ENCODE data around the gene DNM1L. TPM values are rescaled to one million over a fixed set of nuclear protein-coding genes. Genes with fewer than 3 reads are reported as not detected.
"Not testable (repeated sequence)": the region's sequence is repeated elsewhere in the genome, so short reads cannot be mapped to it uniquely, and the experiment has no call there.

DNM1L gene
- total RNA-seq, 2 experiments from 2014 or later, result 59.0 to 62.5 TPM

DNA sequence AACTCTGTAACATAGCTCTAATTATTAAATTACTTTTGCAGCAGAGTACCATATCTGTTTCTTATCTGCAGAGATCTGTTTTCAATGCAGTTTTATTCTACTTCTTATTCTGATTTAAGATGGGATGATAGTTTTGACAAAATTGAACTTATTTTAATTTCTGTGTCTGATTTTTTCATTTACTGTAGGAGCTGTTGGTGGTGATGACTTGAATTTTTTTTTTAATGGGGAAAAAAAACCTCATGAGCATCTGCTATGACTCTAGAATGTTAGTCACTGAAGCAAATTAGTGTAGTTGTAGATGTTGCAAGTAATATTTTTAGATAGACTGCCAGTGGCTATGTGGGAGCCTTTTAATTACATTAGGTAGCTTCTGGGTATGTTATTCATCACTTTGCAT, 23.4 kb downstream of the DNM1L start:
- Mint-ChIP-seq H3K27ac (no peak overlapping the region), H3K4me3 (no peak overlapping the region), H3K9me3 (no peaks in the 10 kb centered on the region), H3K27me3 (no peaks in the 10 kb centered on the region), H3K4me1 (ENCODE audit: low read depth) (peaks cover 7% of the 10 kb centered on the region), H3K36me3 (peaks cover 4% of the 10 kb centered on the region)
- POLR2A ChIA-PET, result no interaction called here
- CTCF ChIA-PET, result interaction anchor here (1.5 kb wide), 1 partner anchor 1049 kb away, joined by 4 read pairs; no protein-coding TSS in a partner anchor
- intact Hi-C loops (cut with micrococcal nuclease), result no loop called here
- DNase-seq, result no peak

DNA sequence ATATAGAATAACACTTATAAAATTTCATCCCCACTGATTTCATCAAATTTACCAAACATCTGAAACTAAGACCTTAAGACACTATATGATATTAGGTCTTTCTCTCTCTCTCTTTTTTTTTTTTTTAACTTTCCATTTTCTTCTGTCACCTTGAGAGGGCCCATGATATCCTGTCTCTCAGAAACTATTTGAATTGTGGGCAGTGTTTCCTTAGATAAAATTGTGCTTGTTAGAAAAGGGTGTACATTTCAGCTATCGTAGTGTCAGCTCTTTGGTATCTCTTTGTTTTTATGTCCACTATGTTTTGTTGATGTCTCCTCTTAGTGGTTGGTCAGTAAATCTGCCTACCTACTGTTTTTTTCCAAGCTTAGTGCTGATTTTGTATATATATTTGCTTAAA, 23.8 kb downstream of the DNM1L start:
- H3K4me1 Mint-ChIP-seq (ENCODE audit: low read depth), result peaks cover 6% of the 10 kb centered on the region
- no peaks in the 10 kb centered on the region for H3K9me3 Mint-ChIP-seq
- no peak for DNase-seq
- H3K36me3 Mint-ChIP-seq, result peaks cover 4% of the 10 kb centered on the region
- intact Hi-C loops (cut with micrococcal nuclease), result no loop called here
- H3K27me3 Mint-ChIP-seq, result no peaks in the 10 kb centered on the region
- no peak overlapping the region for H3K27ac Mint-ChIP-seq
- H3K4me3 Mint-ChIP-seq, result no peak overlapping the region
- ChIA-PET POLR2A (no interaction called here), CTCF (interaction anchor here (1.5 kb wide), 1 partner anchor 1050 kb away, joined by 4 read pairs; no protein-coding TSS in a partner anchor)

DNA sequence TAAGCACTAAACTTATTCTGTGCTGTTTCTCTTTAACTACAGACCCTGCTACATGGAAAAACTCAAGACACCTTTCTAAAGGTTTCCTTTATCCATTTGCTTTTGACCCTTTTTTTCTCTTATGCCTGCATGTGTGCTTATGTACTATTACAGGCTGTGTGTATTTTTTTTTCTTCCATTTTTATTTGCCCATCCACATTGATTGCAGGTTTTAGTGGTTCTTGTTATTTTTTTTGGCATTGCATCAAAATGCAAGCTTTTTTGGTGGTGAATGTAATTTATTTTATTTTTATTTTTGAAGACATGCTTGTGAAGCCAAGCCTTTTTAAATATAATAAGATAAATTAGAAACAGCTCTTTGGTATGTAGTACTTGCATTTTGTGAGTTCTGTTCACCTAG, 26.7 kb downstream of the DNM1L start:
- DNase-seq, result no peak
- Mint-ChIP-seq H3K27me3 (no peaks in the 10 kb centered on the region), H3K36me3 (peaks cover 6% of the 10 kb centered on the region), H3K4me1 (ENCODE audit: low read depth) (peaks cover 6% of the 10 kb centered on the region), H3K4me3 (no peak overlapping the region), H3K27ac (no peak overlapping the region), H3K9me3 (no peaks in the 10 kb centered on the region)
- POLR2A ChIA-PET, result no interaction called here
- intact Hi-C loops (cut with micrococcal nuclease), result no loop called here
- CTCF ChIA-PET, result no interaction called here

DNA sequence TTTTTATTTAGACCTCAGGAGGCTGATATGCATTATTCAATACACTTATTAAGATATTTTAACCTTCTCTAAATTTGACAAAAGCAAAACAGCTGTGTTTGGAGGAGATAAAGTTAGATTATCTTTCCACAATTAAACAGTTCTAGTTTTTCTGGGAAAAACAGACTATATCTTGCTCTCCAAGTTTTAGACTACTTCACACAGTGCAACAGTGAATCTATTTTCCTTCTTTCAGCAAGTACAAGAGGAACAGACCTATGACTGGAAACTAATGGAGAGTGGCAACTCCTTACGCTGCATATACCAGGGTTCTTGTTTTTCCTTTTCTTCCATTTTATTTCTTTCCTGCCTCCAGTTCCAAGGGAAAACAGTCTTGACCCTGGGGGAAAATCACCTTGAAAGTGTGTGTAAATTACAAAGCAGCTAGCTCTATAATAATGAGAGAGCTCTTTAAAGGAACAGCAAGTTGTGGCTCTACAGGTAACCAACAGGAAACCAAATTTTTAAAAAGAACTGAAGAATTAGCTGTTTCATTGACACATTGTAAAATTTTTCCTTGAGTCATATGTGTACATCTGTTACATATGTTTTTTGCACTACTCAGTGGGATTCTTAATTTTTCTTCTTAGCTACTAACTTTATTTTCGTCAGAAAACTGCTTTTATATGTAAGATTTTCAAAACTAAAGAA, 27.4 kb downstream of the DNM1L start:
- Mint-ChIP-seq H3K36me3 (peaks cover 8% of the 10 kb centered on the region), H3K27ac (no peak overlapping the region), H3K9me3 (no peaks in the 10 kb centered on the region), H3K4me1 (ENCODE audit: low read depth) (peaks cover 6% of the 10 kb centered on the region), H3K4me3 (no peak overlapping the region), H3K27me3 (no peaks in the 10 kb centered on the region)
- no peak for DNase-seq
- CTCF ChIA-PET, result interaction anchor here (0.7 kb wide), 1 partner anchor 243 kb away, joined by 3 read pairs; no protein-coding TSS in a partner anchor
- POLR2A ChIA-PET, result no interaction called here
- intact Hi-C loops (cut with micrococcal nuclease), result no loop called here

DNA sequence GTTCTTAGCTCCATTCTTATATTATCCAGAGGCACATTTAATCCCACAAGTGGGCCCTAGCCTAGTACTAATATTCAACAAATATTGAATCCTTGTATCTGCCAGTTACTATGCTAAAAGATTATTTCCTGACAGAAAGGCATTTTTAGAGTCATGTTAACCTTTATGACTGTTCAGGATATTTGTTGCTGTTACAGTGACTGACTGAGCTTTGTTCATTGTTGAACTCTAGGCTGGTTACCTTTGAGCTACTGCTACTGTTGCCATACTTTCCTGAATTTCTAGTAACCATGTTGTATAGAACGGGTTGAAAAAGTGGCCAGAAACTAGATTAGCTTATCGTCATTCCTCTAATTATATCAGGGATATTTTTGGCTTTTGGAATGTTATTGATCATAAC, 29.8 kb downstream of the DNM1L start:
- Mint-ChIP-seq H3K4me1 (ENCODE audit: low read depth) (peaks cover 6% of the 10 kb centered on the region), H3K36me3 (peaks cover 13% of the 10 kb centered on the region), H3K27me3 (no peaks in the 10 kb centered on the region), H3K9me3 (no peaks in the 10 kb centered on the region), H3K27ac (no peak overlapping the region), H3K4me3 (no peak overlapping the region)
- POLR2A ChIA-PET, result no interaction called here
- intact Hi-C loops (cut with micrococcal nuclease), result no loop called here
- CTCF ChIA-PET, result no interaction called here
- no peak for DNase-seq

DNA sequence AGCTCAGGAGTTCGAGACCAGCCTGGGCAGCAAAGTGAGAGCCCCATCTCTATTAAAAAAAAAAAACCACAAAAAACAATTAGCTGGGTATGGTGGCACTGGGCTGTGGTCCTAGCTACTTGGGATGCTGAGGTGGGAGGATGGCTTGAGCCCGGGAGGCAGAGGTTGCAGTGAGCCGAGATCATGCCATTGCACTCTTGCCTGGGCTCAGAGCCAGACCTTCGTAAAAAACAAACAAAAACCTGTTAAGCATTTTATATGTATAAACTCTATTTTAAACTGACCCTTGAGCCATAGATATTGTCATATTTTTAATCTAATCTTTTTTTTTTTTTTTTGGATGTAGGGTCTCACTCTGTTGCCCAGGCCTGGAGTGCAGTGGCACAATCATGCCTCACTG, 35.7 kb downstream of the DNM1L start:
- CTCF ChIA-PET, result no interaction called here
- POLR2A ChIA-PET, result no interaction called here
- Mint-ChIP-seq H3K27me3 (no peaks in the 10 kb centered on the region), H3K9me3 (no peaks in the 10 kb centered on the region), H3K4me3 (no peak overlapping the region), H3K27ac (no peak overlapping the region), H3K36me3 (peaks cover 18% of the 10 kb centered on the region), H3K4me1 (ENCODE audit: low read depth) (peaks cover 3% of the 10 kb centered on the region)
- intact Hi-C loops (cut with micrococcal nuclease), result no loop called here
- no peak for DNase-seq

DNA sequence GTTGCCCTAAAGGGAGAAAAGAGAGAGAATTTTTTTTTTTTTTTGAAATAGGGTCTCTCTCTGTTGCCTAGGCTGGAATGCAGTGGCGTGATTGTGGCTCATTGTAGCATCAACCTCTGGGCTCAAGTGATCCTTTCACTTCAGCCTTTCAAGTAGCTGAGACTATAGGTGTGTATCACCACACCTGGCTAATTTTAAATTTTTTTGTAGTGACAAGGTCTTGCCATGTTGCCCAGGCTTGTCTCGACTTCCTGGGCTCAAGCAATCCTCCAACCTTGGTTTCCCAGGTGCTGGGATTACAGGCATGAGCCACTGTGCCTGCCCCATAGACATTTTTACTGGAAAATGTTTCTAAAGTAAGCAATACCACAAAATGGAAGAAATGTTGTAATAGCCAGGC, 39.8 kb downstream of the DNM1L start:
- DNase-seq, result no peak
- H3K4me3 Mint-ChIP-seq, result no peak overlapping the region
- H3K27me3 Mint-ChIP-seq, result no peaks in the 10 kb centered on the region
- peaks cover 15% of the 10 kb centered on the region for H3K36me3 Mint-ChIP-seq
- intact Hi-C loops (cut with micrococcal nuclease), result no loop called here
- peaks cover 3% of the 10 kb centered on the region for H3K4me1 Mint-ChIP-seq (ENCODE audit: low read depth)
- ChIA-PET CTCF (interaction anchor here (2.4 kb wide), 1 partner anchor 36 kb away, joined by 6 read pairs; the partner anchor contains the start of gene YARS2), POLR2A (no interaction called here)
- no peaks in the 10 kb centered on the region for H3K9me3 Mint-ChIP-seq
- no peak overlapping the region for H3K27ac Mint-ChIP-seq

DNA sequence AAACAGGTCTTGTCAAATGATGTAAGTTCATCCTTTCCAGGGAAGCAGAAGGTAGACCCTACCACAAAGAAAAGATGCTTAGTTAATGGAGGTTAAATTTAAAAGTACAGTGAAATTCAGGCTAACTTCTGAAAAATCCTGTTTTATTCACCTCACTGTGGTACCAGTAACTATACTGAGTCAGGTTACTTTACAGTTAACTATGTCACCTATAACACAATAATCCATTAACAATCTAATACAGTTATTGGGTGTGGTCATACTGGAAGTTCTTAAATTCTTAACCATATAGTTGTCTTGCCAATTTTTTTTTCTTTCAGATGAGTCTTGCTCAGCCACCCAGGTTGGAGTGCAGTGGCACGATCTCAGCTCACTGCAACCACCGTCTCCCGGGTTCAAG, 46.2 kb downstream of the DNM1L start:
- CTCF ChIA-PET, result interaction anchor here (1.3 kb wide), 1 partner anchor 29 kb away, joined by 3 read pairs; no protein-coding TSS in a partner anchor
- H3K4me3 Mint-ChIP-seq; POLR2A ChIA-PET; H3K9me3 Mint-ChIP-seq; H3K27ac Mint-ChIP-seq; H3K4me1 Mint-ChIP-seq (ENCODE audit: low read depth); DNase-seq; H3K27me3 Mint-ChIP-seq; intact Hi-C loops (cut with micrococcal nuclease): not testable (repeated sequence)
- peaks cover 25% of the 10 kb centered on the region for H3K36me3 Mint-ChIP-seq

DNA sequence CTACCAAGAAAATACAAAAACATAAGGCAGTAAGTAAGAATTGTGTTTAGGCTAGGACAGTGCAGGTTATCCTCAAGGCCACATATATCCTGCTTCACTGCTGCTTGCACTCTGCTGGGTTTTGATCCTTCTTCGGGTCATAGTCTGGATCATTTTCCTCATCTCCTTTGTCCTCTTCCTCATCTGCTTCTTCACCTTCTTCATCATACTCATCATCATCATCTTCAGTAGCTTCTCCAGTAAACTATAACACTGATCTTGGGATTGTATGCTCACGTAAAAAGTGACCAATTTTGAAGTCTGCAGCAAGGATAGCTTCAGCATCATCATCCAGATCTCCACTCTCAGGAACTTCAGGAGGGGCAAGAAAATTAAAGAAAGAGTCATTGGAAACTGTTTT, 47.2 kb downstream of the DNM1L start:
- Mint-ChIP-seq H3K36me3 (peaks cover 28% of the 10 kb centered on the region), H3K27ac (no peak overlapping the region), H3K4me1 (ENCODE audit: low read depth) (no peaks in the 10 kb centered on the region), H3K4me3 (no peak overlapping the region), H3K27me3 (no peaks in the 10 kb centered on the region), H3K9me3 (no peaks in the 10 kb centered on the region)
- ChIA-PET POLR2A (interaction anchor here (0.7 kb wide), 1 partner anchor 619 kb away, joined by 3 read pairs; no protein-coding TSS in a partner anchor), CTCF (interaction anchor here (1.0 kb wide), 1 partner anchor 29 kb away, joined by 3 read pairs; no protein-coding TSS in a partner anchor)
- intact Hi-C loops (cut with micrococcal nuclease), result no loop called here
- DNase-seq, result no peak

DNA sequence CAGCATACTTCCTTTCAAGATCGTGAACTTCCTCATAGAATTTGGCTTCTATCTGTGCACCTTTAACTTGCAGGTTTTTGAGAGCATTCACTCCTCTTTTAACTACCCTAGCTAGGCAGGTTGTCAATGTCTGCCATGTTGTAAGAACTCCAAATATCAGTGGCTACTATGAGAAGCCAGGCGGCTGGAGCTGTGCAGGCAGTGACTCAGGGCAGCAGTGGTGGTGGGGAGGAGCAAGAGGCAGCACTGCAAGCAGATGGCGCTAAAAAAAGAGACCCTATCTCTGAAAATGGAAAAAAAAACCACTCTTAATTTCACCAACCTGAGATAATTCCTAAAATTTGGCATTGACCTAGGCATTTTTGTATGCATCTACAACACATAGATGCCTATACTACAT, 48.1 kb downstream of the DNM1L start:
- H3K36me3 Mint-ChIP-seq, result peaks cover 29% of the 10 kb centered on the region
- H3K27me3 Mint-ChIP-seq, result no peaks in the 10 kb centered on the region
- ChIA-PET CTCF (no interaction called here), POLR2A (interaction anchor here (0.5 kb wide), 1 partner anchor 28 kb away, joined by 3 read pairs; no protein-coding TSS in a partner anchor)
- no peak overlapping the region for H3K4me3 Mint-ChIP-seq
- H3K4me1 Mint-ChIP-seq (ENCODE audit: low read depth), result no peaks in the 10 kb centered on the region
- H3K27ac Mint-ChIP-seq, result peak overlapping the region; percentile 18
- intact Hi-C loops (cut with micrococcal nuclease), result no loop called here
- no peaks in the 10 kb centered on the region for H3K9me3 Mint-ChIP-seq
- DNase-seq, result no peak

DNA sequence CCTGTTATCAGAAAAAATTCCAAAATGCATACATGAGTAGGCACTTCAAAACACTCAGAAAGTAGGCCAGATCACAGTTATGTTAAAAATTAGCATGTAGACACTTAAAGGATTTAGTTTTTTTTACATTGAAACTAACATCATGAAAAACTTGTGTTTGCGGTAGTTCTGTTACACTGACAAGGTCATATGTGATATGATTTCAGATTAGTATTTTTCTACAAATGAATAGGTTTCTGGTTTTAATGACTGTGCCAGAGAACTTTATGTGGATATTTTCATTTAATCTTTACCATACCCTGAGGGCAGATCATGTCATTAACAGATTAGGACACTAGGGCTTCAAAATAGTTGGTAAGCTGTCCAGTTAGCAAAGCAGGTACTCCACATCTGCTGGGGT, 55.9 kb downstream of the DNM1L start:
- CTCF ChIA-PET, result interaction anchor here (1.5 kb wide), 1 partner anchor 19 kb away, joined by 4 read pairs; no protein-coding TSS in a partner anchor

DNA sequence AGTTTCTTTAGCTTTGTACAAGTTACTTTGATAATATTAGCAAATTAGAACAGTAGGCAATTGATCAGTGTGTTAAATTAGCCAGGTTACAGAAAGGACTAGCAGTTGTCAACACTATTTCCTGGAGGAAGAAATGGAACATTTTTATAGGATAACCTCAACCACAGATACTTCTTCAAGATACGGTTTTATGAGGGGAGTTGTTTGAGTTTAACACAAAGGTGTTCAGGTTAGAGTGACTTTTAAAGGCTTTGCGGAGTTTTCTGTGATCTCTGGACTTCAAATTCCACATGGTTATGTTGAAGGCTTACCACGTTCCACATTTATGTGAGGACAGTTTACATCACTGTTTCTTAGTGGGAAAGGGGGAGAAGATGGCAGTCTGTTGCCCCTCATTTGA, 57.3 kb downstream of the DNM1L start:
- H3K4me3 Mint-ChIP-seq, result no peak overlapping the region
- no peak for DNase-seq
- H3K36me3 Mint-ChIP-seq, result peaks cover 30% of the 10 kb centered on the region
- H3K27me3 Mint-ChIP-seq, result no peaks in the 10 kb centered on the region
- H3K9me3 Mint-ChIP-seq, result no peaks in the 10 kb centered on the region
- peaks cover 1% of the 10 kb centered on the region for H3K4me1 Mint-ChIP-seq (ENCODE audit: low read depth)
- intact Hi-C loops (cut with micrococcal nuclease), result no loop called here
- ChIA-PET CTCF (interaction anchor here (1.2 kb wide), 1 partner anchor 18 kb away, joined by 5 read pairs; no protein-coding TSS in a partner anchor), POLR2A (no interaction called here)
- no peak overlapping the region for H3K27ac Mint-ChIP-seq

More for the DNA sequence above, 55.9 kb downstream of the DNM1L start:
- H3K27me3 Mint-ChIP-seq, result no peaks in the 10 kb centered on the region
- no peaks in the 10 kb centered on the region for H3K9me3 Mint-ChIP-seq
- intact Hi-C loops (cut with micrococcal nuclease), result no loop called here
- POLR2A ChIA-PET, result no interaction called here
- no peak overlapping the region for H3K27ac Mint-ChIP-seq
- peaks cover 32% of the 10 kb centered on the region for H3K36me3 Mint-ChIP-seq
- H3K4me3 Mint-ChIP-seq, result no peak overlapping the region
- peaks cover 1% of the 10 kb centered on the region for H3K4me1 Mint-ChIP-seq (ENCODE audit: low read depth)
- no peak for DNase-seq

DNA sequence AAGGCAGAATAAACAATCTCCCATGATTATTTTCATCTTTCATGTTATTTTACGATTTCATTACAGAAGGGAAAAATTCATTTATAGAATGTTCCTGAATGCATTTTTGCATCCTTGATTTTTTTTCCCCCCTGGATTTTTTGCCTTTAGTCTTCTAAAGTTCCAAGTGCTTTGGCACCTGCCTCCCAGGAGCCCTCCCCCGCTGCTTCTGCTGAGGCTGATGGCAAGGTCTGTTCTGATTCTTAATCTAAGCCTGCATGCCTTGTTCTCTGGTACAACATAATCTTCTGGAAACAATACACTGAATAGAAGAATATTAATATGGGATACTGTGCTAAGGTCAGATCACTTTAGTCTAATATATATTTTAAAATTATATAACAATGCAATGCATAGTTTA, 58.6 kb downstream of the DNM1L start:
- intact Hi-C loops (cut with micrococcal nuclease), result no loop called here
- Mint-ChIP-seq H3K4me1 (ENCODE audit: low read depth) (peaks cover 1% of the 10 kb centered on the region), H3K4me3 (no peak overlapping the region), H3K27ac (no peak overlapping the region), H3K27me3 (no peaks in the 10 kb centered on the region), H3K36me3 (peaks cover 26% of the 10 kb centered on the region), H3K9me3 (no peaks in the 10 kb centered on the region)
- ChIA-PET POLR2A (interaction anchor here (0.7 kb wide), 1 partner anchor 9 kb away, joined by 3 read pairs; no protein-coding TSS in a partner anchor), CTCF (no interaction called here)
- no peak for DNase-seq
